ENCODE data around the gene KCNMB3. TPM values are rescaled to one million over a fixed set of nuclear protein-coding genes. Genes with fewer than 3 reads are reported as not detected.
A peak's percentile ranks its signal among the peaks of the same experiment; 100 is the strongest.

The KCNMB3 gene
- polyA plus RNA-seq, 2 of the 4 experiments (the other 2 are of a cell fraction) = 1.3 to 2.8 TPM

DNA sequence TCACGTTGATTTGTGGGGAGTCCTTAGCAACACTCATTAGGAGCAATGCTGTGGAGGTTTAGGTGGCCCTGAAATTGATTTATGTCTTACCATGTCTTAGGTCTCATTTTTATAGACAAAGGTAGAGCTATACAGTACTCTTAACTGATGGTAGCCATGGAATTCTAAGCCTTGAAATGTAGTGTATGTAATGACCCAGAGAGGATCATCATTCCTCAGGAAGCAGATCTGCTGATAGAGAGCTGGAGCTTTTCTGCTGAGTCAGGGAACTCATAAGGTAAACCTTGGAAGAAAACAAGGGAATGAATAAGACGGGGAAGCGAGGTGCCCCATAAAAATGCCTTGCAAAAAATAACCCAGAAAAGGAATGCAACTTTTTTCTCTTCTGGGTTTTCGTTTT is 37.9 kb upstream of the KCNMB3 start:
- POLR2A ChIA-PET = no interaction called here
- H3K4me1 ChIP-seq = no peaks in the 10 kb centered on the region
- 56% methylated on average over 4 of the region's 4 CpGs for WGBS (ENCODE audit: missing lambda C conversion rate)
- no peak overlapping the region for H3K27ac ChIP-seq
- no peak overlapping the region for H3K4me2 ChIP-seq
- DNase-seq (ENCODE audit: low read depth in 1 of 2, low spot score in 1 of 2) (no peak), FAIRE-seq (no peak), ATAC-seq (no peak)
- no peak for TF ChIP-seq SMC3 (IDR thresholded peaks at IDR 0.05)
- TF ChIP-seq JUNB (IDR thresholded peaks at IDR 0.05) = no peak
- TF ChIP-seq TP53 (CRISPR knock-in tag; IDR thresholded peaks at IDR 0.05) = no peak
- peak; percentile 83 for TF ChIP-seq MAFK (IDR thresholded peaks at IDR 0.05; ENCODE audit: partially characterized antibody)
- CTCF ChIA-PET = interaction anchor here (0.7 to 0.8 kb wide), 2 partner anchors 9 to 19 kb away, joined by 3 read pairs; no protein-coding TSS in a partner anchor
- no peak overlapping the region for H3K4me3 ChIP-seq
- no peaks in the 10 kb centered on the region for H3K9me3 ChIP-seq

- ATAC-seq (no peak), FAIRE-seq (no peak), DNase-seq (ENCODE audit: low read depth in 1 of 2, low spot score in 1 of 2) (no peak)
- no peaks in the 10 kb centered on the region for H3K4me1 ChIP-seq
- CTCF ChIA-PET = interaction anchor here (1.0 kb wide), 1 partner anchor 29 kb away, joined by 3 read pairs; no protein-coding TSS in a partner anchor
- POLR2A ChIA-PET = no interaction called here
- no peak overlapping the region for H3K27ac ChIP-seq
- H3K9me3 ChIP-seq = no peaks in the 10 kb centered on the region
- no peak overlapping the region for H3K4me2 ChIP-seq
- WGBS (ENCODE audit: missing lambda C conversion rate) = 84% methylated on average over 6 of the region's 6 CpGs
- H3K4me3 ChIP-seq = no peak overlapping the region
- TF ChIP-seq KDM5A (IDR thresholded peaks at IDR 0.05) (no peak), POLR2A (IDR thresholded peaks at IDR 0.05; ENCODE audit: low read length) (no peak), CEBPB (IDR thresholded peaks at IDR 0.05) (no peak), MAFK (IDR thresholded peaks at IDR 0.05; ENCODE audit: partially characterized antibody) (no peak), RCOR1 (IDR thresholded peaks at IDR 0.05; ENCODE audit: low read depth, low read length) (no peak), ZC3H11A (IDR thresholded peaks at IDR 0.05) (no peak), CHD2 (IDR thresholded peaks at IDR 0.05; ENCODE audit: low read length, partially characterized antibody) (no peak), FOSL2 (IDR thresholded peaks at IDR 0.05) (no peak), FOSL2 (CRISPR knock-in tag; IDR thresholded peaks at IDR 0.05) (no peak), BHLHE40 (IDR thresholded peaks at IDR 0.05; ENCODE audit: low read depth, low read length) (no peak), ELK1 (IDR thresholded peaks at IDR 0.05; ENCODE audit: low read depth, low read length) (no peak)
These were observed 35.4 kb upstream of the KCNMB3 start for GRCh38 chr3:179286331-179286730.

- FAIRE-seq (no peak), ATAC-seq (no peak), DNase-seq (ENCODE audit: low read depth in 1 of 2, low spot score in 1 of 2) (no peak)
- Histone ChIP-seq H3K4me1 (no peaks in the 10 kb centered on the region), H3K27ac (no peak overlapping the region), H3K4me3 (no peak overlapping the region), H3K9me3 (no peaks in the 10 kb centered on the region), H3K4me2 (no peak overlapping the region)
- TF ChIP-seq JUN (IDR thresholded peaks at IDR 0.05) (no peak), NPAS2 (CRISPR knock-in tag; IDR thresholded peaks at IDR 0.05; ENCODE audit: borderline replicate concordance) (no peak), MAFK (IDR thresholded peaks at IDR 0.05; ENCODE audit: partially characterized antibody) (no peak), BCL3 (IDR thresholded peaks at IDR 0.05) (no peak), SMC3 (IDR thresholded peaks at IDR 0.05) (no peak), EHMT2 (IDR thresholded peaks at IDR 0.05; ENCODE audit: low read depth) (no peak), HOXA7 (CRISPR knock-in tag; IDR thresholded peaks at IDR 0.05) (no peak), CBX2 (IDR thresholded peaks at IDR 0.05; ENCODE audit: borderline replicate concordance, low read depth) (no peak), RCOR1 (IDR thresholded peaks at IDR 0.05; ENCODE audit: low read depth, low read length) (no peak), FOXS1 (CRISPR knock-in tag; IDR thresholded peaks at IDR 0.05) (no peak), CHD2 (IDR thresholded peaks at IDR 0.05; ENCODE audit: low read length, partially characterized antibody) (no peak)
- TF ChIP-seq, protein P1, sequence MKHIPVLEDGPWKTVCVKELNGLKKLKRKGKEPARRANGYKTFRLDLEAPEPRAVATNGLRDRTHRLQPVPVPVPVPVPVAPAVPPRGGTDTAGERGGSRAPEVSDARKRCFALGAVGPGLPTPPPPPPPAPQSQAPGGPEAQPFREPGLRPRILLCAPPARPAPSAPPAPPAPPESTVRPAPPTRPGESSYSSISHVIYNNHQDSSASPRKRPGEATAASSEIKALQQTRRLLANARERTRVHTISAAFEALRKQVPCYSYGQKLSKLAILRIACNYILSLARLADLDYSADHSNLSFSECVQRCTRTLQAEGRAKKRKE (CRISPR knock-in tag; IDR thresholded peaks at IDR 0.05; ENCODE audit: low read depth) = no peak
- TF ChIP-seq, protein P2, sequence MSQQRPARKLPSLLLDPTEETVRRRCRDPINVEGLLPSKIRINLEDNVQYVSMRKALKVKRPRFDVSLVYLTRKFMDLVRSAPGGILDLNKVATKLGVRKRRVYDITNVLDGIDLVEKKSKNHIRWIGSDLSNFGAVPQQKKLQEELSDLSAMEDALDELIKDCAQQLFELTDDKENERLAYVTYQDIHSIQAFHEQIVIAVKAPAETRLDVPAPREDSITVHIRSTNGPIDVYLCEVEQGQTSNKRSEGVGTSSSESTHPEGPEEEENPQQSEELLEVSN (IDR thresholded peaks at IDR 0.05; ENCODE audit: borderline replicate concordance, low read depth) = no peak
- ChIA-PET POLR2A (no interaction called here), CTCF (interaction anchor here (0.5 to 2.1 kb wide), 2 partner anchors 10 to 117 kb away, joined by 3 to 5 read pairs; no protein-coding TSS in a partner anchor)
- WGBS (ENCODE audit: missing lambda C conversion rate) = 80% methylated on average over 3 of the region's 3 CpGs
These were observed 30.9 kb upstream of the KCNMB3 start for GRCh38 chr3:179281825-179282224.

Measured in A549 (cell line).